ENCODE results near the gene UBE3C.

- no peak for TF ChIP-seq EZH2 (IDR thresholded peaks at IDR 0.05; ENCODE audit: borderline replicate concordance, low read length)
- TF ChIP-seq, protein P1, sequence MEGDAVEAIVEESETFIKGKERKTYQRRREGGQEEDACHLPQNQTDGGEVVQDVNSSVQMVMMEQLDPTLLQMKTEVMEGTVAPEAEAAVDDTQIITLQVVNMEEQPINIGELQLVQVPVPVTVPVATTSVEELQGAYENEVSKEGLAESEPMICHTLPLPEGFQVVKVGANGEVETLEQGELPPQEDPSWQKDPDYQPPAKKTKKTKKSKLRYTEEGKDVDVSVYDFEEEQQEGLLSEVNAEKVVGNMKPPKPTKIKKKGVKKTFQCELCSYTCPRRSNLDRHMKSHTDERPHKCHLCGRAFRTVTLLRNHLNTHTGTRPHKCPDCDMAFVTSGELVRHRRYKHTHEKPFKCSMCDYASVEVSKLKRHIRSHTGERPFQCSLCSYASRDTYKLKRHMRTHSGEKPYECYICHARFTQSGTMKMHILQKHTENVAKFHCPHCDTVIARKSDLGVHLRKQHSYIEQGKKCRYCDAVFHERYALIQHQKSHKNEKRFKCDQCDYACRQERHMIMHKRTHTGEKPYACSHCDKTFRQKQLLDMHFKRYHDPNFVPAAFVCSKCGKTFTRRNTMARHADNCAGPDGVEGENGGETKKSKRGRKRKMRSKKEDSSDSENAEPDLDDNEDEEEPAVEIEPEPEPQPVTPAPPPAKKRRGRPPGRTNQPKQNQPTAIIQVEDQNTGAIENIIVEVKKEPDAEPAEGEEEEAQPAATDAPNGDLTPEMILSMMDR (IDR thresholded peaks at IDR 0.05; ENCODE audit: low read length): no peak
Measured at GRCh38 chr7:157274991-157275427, 136.3 kb downstream of the UBE3C start.

Measured in OCI-LY1 (cell line).